ENCODE results near the gene ERICH6B.

ERICH6B gene

GRCh38 chr13:45510672-45511071 is 104.9 kb downstream of the ERICH6B start:
- H3K36me3 ChIP-seq (ENCODE audit: control insufficient read depth in 1 of 2, insufficient read depth in 2 of 2, low read length in 2 of 2): peaks cover 23 to 69% of the 10 kb centered on the region in 2 donors

GRCh38 chr13:45508776-45509175 is 106.8 kb downstream of the ERICH6B start:
- Histone ChIP-seq H3K36me3 (ENCODE audit: control insufficient read depth in 1 of 2, insufficient read depth in 2 of 2, low read length in 2 of 2) (peaks cover 28 to 69% of the 10 kb centered on the region in 2 donors), H3K4me3 (ENCODE audit: low read depth in 1 of 2, low read length in 2 of 2) (no peak overlapping the region), H3K9me3 (ENCODE audit: control insufficient read depth in 1 of 2, low read length in 2 of 2) (no peaks in the 10 kb centered on the region), H3K27me3 (ENCODE audit: control insufficient read depth in 1 of 2, insufficient read depth in 2 of 2, low read length in 2 of 2) (no peaks in the 10 kb centered on the region), H3K4me1 (ENCODE audit: control insufficient read depth in 1 of 2, insufficient read depth in 2 of 2, low read length in 2 of 2) (no peaks in the 10 kb centered on the region), H3K27ac (ENCODE audit: low read depth, low read length) (no peak overlapping the region), H3K9ac (ENCODE audit: low read depth in 1 of 2, low read length in 2 of 2) (no peak overlapping the region)

More at GRCh38 chr13:45510672-45511071, 104.9 kb downstream of the ERICH6B start:
- H3K9ac ChIP-seq (ENCODE audit: low read depth in 1 of 2, low read length in 2 of 2): no peak overlapping the region
- no peaks in the 10 kb centered on the region for H3K4me1 ChIP-seq (ENCODE audit: control insufficient read depth in 1 of 2, insufficient read depth in 2 of 2, low read length in 2 of 2)
- H3K4me3 ChIP-seq (ENCODE audit: low read depth in 1 of 2, low read length in 2 of 2): no peak overlapping the region
- no peaks in the 10 kb centered on the region for H3K9me3 ChIP-seq (ENCODE audit: control insufficient read depth in 1 of 2, low read length in 2 of 2)
- H3K27ac ChIP-seq (ENCODE audit: low read depth, low read length): no peak overlapping the region
- no peaks in the 10 kb centered on the region for H3K27me3 ChIP-seq (ENCODE audit: control insufficient read depth in 1 of 2, insufficient read depth in 2 of 2, low read length in 2 of 2)

GRCh38 chr13:45506811-45507210 is 108.7 kb downstream of the ERICH6B start:
- H3K27me3 ChIP-seq (ENCODE audit: control insufficient read depth in 1 of 2, insufficient read depth in 2 of 2, low read length in 2 of 2): no peaks in the 10 kb centered on the region
- H3K36me3 ChIP-seq (ENCODE audit: control insufficient read depth in 1 of 2, insufficient read depth in 2 of 2, low read length in 2 of 2): peaks cover 40 to 62% of the 10 kb centered on the region in 2 donors
- H3K4me1 ChIP-seq (ENCODE audit: control insufficient read depth in 1 of 2, insufficient read depth in 2 of 2, low read length in 2 of 2): no peaks in the 10 kb centered on the region

GRCh38 chr13:45503658-45504057 is 111.9 kb downstream of the ERICH6B start:
- H3K9me3 ChIP-seq (ENCODE audit: control insufficient read depth in 1 of 2, low read length in 2 of 2): no peaks in the 10 kb centered on the region
- H3K9ac ChIP-seq (ENCODE audit: low read depth in 1 of 2, low read length in 2 of 2): no peak overlapping the region
- H3K36me3 ChIP-seq (ENCODE audit: control insufficient read depth in 1 of 2, insufficient read depth in 2 of 2, low read length in 2 of 2): peaks cover 42 to 60% of the 10 kb centered on the region in 2 donors
- no peaks in the 10 kb centered on the region for H3K27me3 ChIP-seq (ENCODE audit: control insufficient read depth in 1 of 2, insufficient read depth in 2 of 2, low read length in 2 of 2)
- H3K27ac ChIP-seq (ENCODE audit: low read depth, low read length): no peak overlapping the region
- H3K4me1 ChIP-seq (ENCODE audit: control insufficient read depth in 1 of 2, insufficient read depth in 2 of 2, low read length in 2 of 2): no peaks in the 10 kb centered on the region
- H3K4me3 ChIP-seq (ENCODE audit: low read depth in 1 of 2, low read length in 2 of 2): no peak overlapping the region

More at GRCh38 chr13:45506811-45507210, 108.7 kb downstream of the ERICH6B start:
- H3K27ac ChIP-seq (ENCODE audit: low read depth, low read length): no peak overlapping the region
- no peaks in the 10 kb centered on the region for H3K9me3 ChIP-seq (ENCODE audit: control insufficient read depth in 1 of 2, low read length in 2 of 2)
- H3K9ac ChIP-seq (ENCODE audit: low read depth in 1 of 2, low read length in 2 of 2): no peak overlapping the region
- no peak overlapping the region for H3K4me3 ChIP-seq (ENCODE audit: low read depth in 1 of 2, low read length in 2 of 2)

GRCh38 chr13:45501175-45501526 is 114.4 kb downstream of the ERICH6B start:
- H3K27ac ChIP-seq (ENCODE audit: low read depth, low read length): no peak overlapping the region
- H3K4me3 ChIP-seq (ENCODE audit: low read depth in 1 of 2, low read length in 2 of 2): no peak overlapping the region
- H3K4me1 ChIP-seq (ENCODE audit: control insufficient read depth in 1 of 2, insufficient read depth in 2 of 2, low read length in 2 of 2): no peaks in the 10 kb centered on the region
- no peaks in the 10 kb centered on the region for H3K27me3 ChIP-seq (ENCODE audit: control insufficient read depth in 1 of 2, insufficient read depth in 2 of 2, low read length in 2 of 2)
- H3K36me3 ChIP-seq (ENCODE audit: control insufficient read depth in 1 of 2, insufficient read depth in 2 of 2, low read length in 2 of 2): peaks cover 46 to 67% of the 10 kb centered on the region in 2 donors
- no peak overlapping the region for H3K9ac ChIP-seq (ENCODE audit: low read depth in 1 of 2, low read length in 2 of 2)
- no peaks in the 10 kb centered on the region for H3K9me3 ChIP-seq (ENCODE audit: control insufficient read depth in 1 of 2, low read length in 2 of 2)

GRCh38 chr13:45500492-45501174 is 114.9 kb downstream of the ERICH6B start:
- Histone ChIP-seq H3K9ac (ENCODE audit: low read depth in 1 of 2, low read length in 2 of 2) (no peak overlapping the region), H3K27me3 (ENCODE audit: control insufficient read depth in 1 of 2, insufficient read depth in 2 of 2, low read length in 2 of 2) (no peaks in the 10 kb centered on the region), H3K4me1 (ENCODE audit: control insufficient read depth in 1 of 2, insufficient read depth in 2 of 2, low read length in 2 of 2) (no peaks in the 10 kb centered on the region), H3K9me3 (ENCODE audit: control insufficient read depth in 1 of 2, low read length in 2 of 2) (no peaks in the 10 kb centered on the region), H3K4me3 (ENCODE audit: low read depth in 1 of 2, low read length in 2 of 2) (no peak overlapping the region), H3K27ac (ENCODE audit: low read depth, low read length) (no peak overlapping the region), H3K36me3 (ENCODE audit: control insufficient read depth in 1 of 2, insufficient read depth in 2 of 2, low read length in 2 of 2) (peaks cover 41 to 66% of the 10 kb centered on the region in 2 donors)

- H3K36me3 ChIP-seq (ENCODE audit: control insufficient read depth in 1 of 2, insufficient read depth in 2 of 2, low read length in 2 of 2): peaks cover 24 to 74% of the 10 kb centered on the region in 2 donors
- H3K4me3 ChIP-seq (ENCODE audit: low read depth in 1 of 2, low read length in 2 of 2): no peak overlapping the region
- H3K27me3 ChIP-seq (ENCODE audit: control insufficient read depth in 1 of 2, insufficient read depth in 2 of 2, low read length in 2 of 2): no peaks in the 10 kb centered on the region
- no peaks in the 10 kb centered on the region for H3K4me1 ChIP-seq (ENCODE audit: control insufficient read depth in 1 of 2, insufficient read depth in 2 of 2, low read length in 2 of 2)
- H3K9me3 ChIP-seq (ENCODE audit: control insufficient read depth in 1 of 2, low read length in 2 of 2): no peaks in the 10 kb centered on the region
- H3K9ac ChIP-seq (ENCODE audit: low read depth in 1 of 2, low read length in 2 of 2): no peak overlapping the region
- no peak overlapping the region for H3K27ac ChIP-seq (ENCODE audit: low read depth, low read length)
These were observed 118.6 kb downstream of the ERICH6B start for GRCh38 chr13:45496942-45497341.

- no peaks in the 10 kb centered on the region for H3K4me1 ChIP-seq (ENCODE audit: control insufficient read depth in 1 of 2, insufficient read depth in 2 of 2, low read length in 2 of 2)
- H3K36me3 ChIP-seq (ENCODE audit: control insufficient read depth in 1 of 2, insufficient read depth in 2 of 2, low read length in 2 of 2): peaks cover 12 to 56% of the 10 kb centered on the region in 2 donors
- H3K4me3 ChIP-seq (ENCODE audit: low read depth in 1 of 2, low read length in 2 of 2): no peak overlapping the region
- no peak overlapping the region for H3K27ac ChIP-seq (ENCODE audit: low read depth, low read length)
- no peaks in the 10 kb centered on the region for H3K9me3 ChIP-seq (ENCODE audit: control insufficient read depth in 1 of 2, low read length in 2 of 2)
- no peak overlapping the region for H3K9ac ChIP-seq (ENCODE audit: low read depth in 1 of 2, low read length in 2 of 2)
- H3K27me3 ChIP-seq (ENCODE audit: control insufficient read depth in 1 of 2, insufficient read depth in 2 of 2, low read length in 2 of 2): no peaks in the 10 kb centered on the region
These were observed 123.0 kb downstream of the ERICH6B start for GRCh38 chr13:45492538-45492937.
